ENCODE measurements around the gene USP32.
"Not testable (repeated sequence)": the region's sequence is repeated elsewhere in the genome, so short reads cannot be mapped to it uniquely, and the experiment has no call there.

USP32 gene

DNA sequence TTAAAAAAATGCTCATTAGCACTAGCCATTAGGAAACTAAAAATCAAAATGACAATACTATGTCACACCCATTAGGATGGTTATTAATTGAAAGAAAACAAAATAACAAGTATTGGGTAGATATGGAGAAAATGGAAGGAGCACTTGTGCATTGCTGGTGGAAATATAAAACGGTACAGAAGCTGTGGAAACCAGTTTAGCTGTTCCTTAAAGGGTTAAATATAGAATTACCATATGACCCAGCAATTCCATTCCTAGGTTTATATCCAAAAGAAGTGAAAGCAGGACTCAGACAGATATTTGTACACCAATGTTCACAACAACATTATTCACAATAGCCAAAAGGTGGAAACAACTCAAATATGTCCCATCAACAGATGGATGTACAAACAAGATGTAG lies 13.7 kb downstream of the USP32 start:
- DNase-seq (ENCODE audit: low read depth in 2 of 2) = not testable (repeated sequence)

DNA sequence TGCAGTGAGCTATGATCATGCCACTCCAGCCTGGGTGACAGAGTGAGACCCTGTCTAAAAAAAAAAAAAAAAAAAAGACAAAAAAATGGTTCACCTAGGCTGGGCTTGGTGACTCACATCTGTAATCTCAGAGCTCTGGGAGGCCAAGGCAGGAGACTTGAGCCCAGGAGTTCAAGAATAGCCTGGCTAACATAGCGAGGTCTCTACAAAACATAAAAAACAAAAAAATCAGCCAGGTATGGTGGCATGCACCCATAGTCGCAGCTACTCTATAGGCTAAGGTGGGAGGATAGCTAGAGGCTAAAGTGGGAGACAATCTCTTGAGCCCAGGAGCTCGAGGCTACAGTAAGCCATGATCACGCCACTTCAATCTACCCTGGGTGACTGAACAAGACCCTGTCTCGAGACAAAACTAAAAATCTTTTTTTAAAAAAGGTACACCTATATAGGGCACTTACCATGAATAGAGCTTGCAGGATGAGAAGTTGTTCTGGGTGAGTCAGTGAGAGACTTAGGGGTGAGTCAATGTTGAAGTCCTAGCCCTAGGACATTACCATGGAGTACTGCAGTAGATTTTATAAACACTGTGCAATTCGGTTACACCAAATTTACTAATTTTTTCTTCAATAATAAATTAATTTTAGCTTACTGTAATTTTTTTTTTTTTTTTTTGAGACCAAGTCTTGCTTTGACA lies 19.0 kb downstream of the USP32 start:
- DNase-seq (ENCODE audit: low read depth in 2 of 2) = no peak

GRCh38 chr17:60371818-60372510 lies 20.0 kb downstream of the USP32 start:
- DNase-seq (ENCODE audit: low read depth in 2 of 2) = no peak

DNA sequence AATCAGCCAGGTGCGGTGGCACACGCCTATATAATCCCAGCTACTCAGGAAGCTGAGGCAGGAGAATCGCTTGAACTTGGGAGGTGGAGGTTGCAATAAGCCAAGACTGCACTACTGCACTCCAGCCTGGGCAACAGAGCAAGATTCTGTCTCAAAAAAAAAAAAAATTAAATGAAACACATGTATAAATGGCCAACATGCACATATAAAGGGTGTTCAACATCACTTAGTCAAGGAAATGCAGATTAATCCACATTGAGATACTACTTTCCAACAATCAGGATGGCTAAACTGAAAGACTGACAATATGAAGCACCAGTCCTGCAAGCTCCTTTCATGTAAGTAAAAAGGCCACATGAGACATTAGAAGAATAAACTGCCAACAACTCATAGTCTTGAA lies 20.5 kb downstream of the USP32 start:
- no peak for DNase-seq (ENCODE audit: low read depth in 2 of 2)

DNA sequence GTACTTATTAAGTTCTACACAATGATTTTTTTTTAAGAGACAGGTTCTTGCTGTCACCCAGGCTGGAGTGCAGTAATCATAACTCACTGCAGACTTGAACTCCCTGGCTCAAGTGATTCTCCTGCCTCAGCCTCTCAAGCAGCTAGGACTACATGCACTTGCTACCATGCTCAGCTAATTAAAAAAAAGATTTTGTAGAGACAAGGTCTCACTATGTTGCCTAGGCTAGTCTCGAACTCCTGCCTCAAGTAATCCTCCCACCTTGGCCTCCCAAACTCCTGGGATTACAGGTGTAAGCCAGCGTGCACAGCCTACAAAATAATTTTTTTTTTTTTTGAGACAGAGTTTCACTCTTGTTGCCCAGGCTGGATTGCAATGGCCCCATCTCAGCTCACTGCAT lies 22.2 kb downstream of the USP32 start:
- no peak for DNase-seq (ENCODE audit: low read depth in 2 of 2)

- no peak for DNase-seq (ENCODE audit: low read depth in 2 of 2)
Measured at GRCh38 chr17:60363700-60364405, 28.1 kb downstream of the USP32 start.

DNA sequence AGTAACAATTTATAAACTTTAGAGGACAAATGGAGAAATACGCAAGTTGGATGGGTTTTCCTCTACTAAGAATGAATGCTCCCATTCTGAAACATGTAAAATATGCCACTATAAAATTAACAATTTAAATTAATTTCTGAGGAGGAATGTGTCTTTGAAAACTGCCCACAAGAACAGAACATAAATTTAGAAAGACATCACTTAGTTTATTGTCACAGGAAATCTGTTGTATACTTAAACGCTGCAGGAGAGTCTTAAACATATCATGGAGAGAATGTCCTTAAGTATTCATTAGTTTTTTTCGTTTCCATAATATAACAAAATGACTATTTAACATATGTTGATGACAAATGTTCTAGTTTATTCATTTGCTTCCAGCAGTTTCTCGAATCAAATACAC lies 29.6 kb downstream of the USP32 start:
- DNase-seq (ENCODE audit: low read depth in 2 of 2) = no peak

GRCh38 chr17:60361889-60362288 lies 30.0 kb downstream of the USP32 start:
- DNase-seq (ENCODE audit: low read depth in 2 of 2) = no peak

- DNase-seq (ENCODE audit: low read depth in 2 of 2) = no peak
Measured at GRCh38 chr17:60359415-60359814, 32.5 kb downstream of the USP32 start.

DNA sequence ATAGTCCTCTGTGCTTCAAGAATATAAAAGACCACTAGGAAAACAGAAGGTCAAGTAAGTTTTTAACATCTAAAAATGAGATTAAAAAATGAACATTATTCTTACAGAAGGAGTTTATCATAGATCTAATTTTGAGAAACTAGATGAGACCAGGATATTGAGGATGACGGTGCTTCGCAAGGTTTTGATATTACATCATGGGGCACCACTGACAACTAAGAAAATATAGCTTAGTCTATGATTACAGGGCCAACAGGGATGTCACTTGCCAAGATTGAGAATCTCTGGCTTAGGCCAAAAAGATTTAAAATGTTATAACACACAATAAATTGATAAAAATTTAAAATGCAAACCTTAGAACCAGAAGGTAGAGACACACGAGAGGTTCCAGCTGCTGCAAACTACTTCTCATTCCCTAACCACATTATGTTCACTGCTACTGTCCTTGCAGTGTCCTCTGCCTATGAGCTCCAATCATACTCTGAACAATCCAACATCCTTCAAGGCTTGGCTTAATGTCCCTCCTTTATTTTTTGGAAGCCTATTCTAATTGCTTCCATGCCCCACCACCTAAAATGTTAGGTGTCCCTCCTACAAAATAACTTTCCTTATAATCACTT lies 33.2 kb downstream of the USP32 start:
- DNase-seq (ENCODE audit: low read depth in 2 of 2) = no peak

- no peak for DNase-seq (ENCODE audit: low read depth in 2 of 2)
Measured at GRCh38 chr17:60356940-60357339, 35.0 kb downstream of the USP32 start.

- DNase-seq (ENCODE audit: low read depth in 2 of 2) = no peak
Measured at GRCh38 chr17:60355663-60356594, 36.0 kb downstream of the USP32 start.

DNA sequence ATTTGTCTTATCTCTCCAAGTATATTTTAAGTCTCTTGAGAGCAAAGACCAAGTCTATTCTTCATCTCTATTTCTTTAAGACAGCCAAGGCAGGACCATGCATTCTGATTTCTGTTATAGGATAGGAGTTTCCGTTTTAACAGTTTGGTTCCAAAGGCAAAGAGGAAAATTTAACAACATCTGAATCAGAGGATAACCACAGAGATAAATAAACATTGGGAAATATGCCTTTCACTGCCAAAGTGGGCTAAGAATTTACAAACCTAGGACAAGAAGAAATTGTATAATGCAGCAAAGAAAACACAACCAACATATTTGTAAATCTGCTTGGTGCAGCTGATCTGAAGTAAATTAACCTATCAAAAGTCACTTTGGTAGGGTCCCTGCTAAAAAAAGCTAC lies 37.7 kb downstream of the USP32 start:
- no peak for DNase-seq (ENCODE audit: low read depth in 2 of 2)

GRCh38 chr17:60353773-60354172 lies 38.2 kb downstream of the USP32 start:
- no peak for DNase-seq (ENCODE audit: low read depth in 2 of 2)

DNA sequence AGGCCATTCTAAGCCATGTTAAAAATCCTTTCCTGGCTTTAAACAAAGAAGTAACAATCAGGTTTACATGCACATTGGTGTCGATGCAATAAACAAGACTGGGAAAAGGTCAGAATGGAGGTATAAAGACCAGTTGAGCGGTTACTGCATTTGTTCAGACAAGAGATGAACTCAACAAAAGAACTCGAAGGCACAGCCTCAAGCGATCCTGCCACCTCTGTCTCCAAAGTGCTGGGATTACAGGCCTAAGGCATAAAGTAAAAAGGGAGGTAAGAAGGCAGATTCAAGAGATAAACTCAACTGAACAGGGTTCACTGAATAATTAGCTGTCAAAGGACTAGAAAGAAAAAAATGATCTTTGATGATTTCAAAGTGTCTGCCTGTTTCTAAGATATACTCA lies 39.4 kb downstream of the USP32 start:
- DNase-seq (ENCODE audit: low read depth in 2 of 2) = no peak

DNA sequence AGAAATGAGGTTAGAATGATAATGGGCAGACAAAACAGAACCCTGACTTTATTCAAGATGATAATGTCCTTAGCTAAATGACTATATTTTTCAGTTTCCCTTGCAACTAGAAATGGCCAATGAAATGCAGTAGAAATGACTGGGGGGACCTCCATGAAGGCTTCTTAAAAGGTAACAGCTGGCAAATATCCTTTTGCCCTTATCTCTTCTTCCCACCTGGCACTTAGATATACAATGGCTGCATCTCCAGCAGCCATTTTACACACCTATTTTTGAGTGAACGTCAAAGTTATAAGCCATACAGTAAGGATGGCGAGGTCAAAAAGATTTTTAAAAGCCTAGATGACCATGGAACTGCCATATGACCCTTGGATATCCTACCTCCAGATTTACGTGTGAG lies 39.9 kb downstream of the USP32 start:
- DNase-seq (ENCODE audit: low read depth in 2 of 2) = no peak

DNA sequence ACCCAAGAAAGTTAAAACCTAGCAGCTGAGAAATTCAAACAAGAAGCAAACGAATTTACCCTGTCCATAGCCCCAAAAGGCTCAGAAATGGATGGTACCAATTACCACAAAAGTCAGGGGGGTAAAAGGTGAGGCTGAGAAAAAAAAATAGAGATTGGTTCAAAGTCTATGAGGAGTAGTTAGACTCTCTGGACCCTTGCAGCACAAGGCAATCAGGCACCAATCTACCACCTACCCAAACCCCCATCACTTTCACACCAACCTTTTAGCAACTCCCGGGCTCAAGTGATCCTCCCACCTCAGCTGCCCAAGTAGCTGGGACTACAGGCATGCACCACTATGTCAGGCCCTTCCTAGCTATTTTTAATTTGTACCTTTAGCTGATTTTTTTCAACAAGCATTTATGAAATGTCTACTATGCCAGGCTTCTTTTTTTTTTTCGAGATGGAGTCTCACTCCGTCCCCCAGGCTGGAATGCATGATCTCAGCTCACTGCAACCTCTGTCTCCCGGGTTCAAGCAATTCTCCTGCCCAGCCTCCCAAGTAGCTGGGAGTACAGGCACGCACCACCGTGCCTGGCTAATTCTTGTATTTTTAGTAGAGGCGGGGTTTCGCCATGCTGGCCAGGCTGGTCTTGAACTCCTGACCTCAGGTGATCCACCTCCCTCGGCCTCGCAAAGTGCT lies 40.8 kb downstream of the USP32 start:
- DNase-seq (ENCODE audit: low read depth in 2 of 2) = no peak

DNA sequence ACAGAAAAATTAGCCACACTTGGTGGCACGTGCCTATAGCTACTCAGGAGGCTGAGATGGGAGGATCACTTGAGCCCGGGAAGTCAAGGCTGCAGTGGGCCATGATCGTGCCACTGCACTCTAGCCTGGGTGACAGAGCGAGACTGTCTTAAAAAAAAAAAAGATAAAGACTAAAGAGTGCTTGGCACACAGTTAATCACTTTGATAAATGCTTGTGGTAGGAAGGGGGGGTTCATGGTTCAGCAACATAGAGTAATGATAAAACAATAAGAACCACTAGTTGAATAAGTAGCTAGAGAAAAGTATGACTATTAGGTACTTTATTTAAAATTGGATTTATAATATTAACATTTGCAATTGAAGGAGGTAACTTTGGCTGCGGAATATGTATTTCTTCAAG lies 43.3 kb downstream of the USP32 start:
- DNase-seq (ENCODE audit: low read depth in 2 of 2) = no peak

GRCh38 chr17:60345233-60345632 lies 46.7 kb downstream of the USP32 start:
- DNase-seq (ENCODE audit: low read depth in 2 of 2) = no peak

DNA sequence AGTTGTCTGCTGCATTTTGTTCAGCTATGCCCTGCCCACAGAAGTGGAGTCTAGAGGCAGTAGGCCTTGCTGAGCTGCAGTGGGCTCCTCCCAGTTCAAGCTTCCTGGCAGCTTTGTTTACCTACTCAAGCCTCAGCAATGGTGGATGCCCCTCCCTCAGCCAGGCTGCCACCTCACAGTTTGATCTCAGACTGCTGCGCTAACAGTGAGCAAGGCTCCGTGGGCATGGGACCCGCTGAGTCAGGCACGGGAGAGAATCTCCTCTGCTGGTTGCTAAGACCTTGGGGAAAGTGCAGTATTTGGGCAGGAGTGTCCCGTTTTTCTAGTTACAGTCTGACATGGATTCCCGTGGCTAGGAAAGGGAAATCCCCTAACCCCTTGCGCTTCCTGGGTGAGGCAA lies 49.4 kb downstream of the USP32 start:
- not testable (repeated sequence) for DNase-seq (ENCODE audit: low read depth in 2 of 2)

GRCh38 chr17:60335289-60335688 lies 56.6 kb downstream of the USP32 start:
- DNase-seq (ENCODE audit: low read depth in 2 of 2) = no peak
